ENCODE data around the gene RGS11.
A peak's percentile ranks its signal among the peaks of the same experiment; 100 is the strongest.
"Not testable (repeated sequence)": the region's sequence is repeated elsewhere in the genome, so short reads cannot be mapped to it uniquely, and the experiment has no call there.

The RGS11 gene

DNA sequence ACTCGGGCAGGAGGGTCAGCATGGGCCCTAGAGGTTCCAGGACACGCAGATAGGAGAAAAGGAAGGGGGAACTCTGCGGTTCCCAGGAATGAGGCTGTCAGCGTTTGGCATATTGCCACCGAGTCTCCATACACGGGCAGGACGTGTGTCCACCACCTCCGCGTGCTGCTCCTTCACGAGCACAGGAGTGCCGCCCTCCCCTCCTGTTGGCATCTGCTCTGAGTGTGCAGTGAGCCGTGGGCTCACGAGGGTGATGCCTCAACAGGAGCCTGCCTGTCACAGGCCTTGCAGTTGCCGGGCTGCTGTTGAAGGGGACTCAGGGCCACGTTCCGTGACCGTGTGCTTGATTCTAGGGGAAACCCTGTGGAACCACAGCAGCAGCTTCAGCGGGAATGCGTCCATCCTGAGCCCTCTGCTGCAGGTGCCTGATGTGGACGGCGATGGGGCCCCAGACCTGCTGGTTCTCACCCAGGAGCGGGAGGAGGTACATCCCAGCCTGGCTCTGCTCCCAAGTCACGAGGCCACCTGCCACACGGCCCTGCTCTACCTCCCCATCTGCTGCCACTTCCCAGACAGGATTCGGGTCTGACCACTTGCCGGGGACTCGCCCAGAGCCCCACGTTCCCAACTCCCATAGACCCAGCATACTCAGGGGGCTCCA lies 14.6 kb downstream of the RGS11 start:
- no peak for DNase-seq

DNA sequence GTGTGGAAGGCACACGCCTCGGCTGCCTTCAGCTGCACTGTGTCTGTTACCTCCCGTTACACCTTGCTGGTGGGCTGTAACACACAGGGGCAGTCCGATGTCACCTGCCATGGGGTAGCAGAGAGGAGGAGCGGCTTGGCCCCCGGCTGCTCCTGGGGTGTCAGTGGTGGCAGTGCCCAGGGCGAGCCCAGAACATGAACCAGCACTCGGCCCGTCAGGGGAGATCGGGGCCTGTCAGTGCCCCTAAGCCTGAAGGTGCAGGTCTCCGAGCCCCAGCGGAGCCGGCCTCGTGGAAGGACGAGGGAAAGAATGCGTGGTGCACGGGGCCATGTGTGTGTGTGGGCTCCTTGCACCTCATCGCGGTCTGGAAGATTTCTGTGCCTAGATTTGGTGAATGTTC lies 15.4 kb downstream of the RGS11 start:
- DNase-seq = no peak

DNA sequence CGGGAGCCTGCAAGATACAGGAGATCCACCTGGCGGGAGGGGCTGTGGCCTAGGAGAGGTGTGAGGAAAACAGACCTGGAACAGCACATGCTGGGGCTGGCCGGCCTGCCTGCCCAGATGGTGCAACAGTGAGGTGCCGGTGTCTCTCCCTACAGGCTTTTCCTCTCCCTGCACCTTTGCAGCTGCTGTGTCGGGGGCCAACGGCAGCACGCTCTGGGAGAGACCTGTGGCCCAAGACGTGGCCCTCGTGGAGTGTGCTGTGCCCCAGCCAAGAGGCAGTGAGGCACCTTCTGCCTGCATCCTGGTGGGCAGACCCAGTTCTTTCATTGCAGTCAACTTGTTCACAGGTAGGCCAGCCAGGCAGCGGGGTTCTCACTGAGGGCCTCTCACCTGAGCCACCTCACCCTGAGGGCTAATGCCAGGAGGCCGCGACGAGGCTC lies 15.9 kb downstream of the RGS11 start:
- DNase-seq = no peak

DNA sequence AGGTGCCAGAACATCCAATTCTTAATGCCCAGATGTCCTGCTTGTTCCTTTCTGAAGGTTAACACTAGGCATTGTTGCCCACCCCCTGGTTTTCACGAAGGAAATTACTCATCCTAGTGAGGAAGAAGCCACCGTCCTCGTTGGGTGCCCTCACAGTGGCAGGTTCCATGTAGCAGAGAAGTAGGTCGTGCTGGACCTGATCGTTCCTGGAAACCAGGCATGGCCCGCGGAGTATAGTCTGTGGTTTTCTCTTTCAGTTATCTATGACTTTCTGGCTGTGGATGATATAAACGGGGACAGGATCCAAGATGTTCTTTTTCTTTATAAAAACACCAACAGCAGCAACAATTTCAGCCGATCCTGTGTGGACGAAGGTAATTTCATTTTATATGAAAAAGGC lies 16.5 kb downstream of the RGS11 start:
- no peak for DNase-seq

DNA sequence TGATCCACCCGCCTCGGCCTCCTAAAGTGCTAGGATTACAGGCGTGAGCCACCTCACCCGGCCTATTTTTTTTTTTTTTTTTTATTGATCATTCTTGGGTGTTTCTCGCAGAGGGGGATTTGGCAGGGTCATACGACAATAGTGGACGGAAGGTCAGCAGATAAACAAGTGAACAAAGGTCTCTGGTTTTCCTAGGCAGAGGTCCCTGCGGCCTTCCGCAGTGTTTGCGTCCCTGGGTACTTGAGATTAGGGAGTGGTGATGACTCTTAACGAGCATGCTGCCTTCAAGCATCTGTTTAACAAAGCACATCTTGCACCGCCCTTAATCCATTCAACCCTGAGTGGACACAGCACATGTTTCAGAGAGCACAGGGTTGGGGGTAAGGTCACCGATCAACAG lies 17.7 kb downstream of the RGS11 start:
- DNase-seq = not testable (repeated sequence)

DNA sequence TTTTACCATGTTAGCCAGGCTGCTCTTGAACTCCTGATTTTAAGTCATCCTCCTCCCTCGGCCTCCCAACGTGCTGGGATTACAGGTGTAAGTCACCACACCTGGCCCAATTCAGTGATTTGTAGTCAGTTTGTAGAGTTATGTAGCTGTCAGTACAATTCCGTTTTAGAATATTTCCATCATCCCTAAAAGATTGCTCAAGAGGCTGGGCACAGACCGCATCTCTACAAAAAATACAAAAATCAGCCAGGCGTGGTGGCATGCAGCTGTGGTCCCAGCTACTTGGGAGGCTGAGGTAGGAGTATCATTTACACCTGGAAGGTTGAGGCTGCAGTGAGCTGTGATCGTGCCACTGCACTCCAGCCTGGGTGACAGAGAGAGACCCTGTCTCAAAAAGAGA lies 20.6 kb downstream of the RGS11 start:
- DNase-seq = no peak

DNA sequence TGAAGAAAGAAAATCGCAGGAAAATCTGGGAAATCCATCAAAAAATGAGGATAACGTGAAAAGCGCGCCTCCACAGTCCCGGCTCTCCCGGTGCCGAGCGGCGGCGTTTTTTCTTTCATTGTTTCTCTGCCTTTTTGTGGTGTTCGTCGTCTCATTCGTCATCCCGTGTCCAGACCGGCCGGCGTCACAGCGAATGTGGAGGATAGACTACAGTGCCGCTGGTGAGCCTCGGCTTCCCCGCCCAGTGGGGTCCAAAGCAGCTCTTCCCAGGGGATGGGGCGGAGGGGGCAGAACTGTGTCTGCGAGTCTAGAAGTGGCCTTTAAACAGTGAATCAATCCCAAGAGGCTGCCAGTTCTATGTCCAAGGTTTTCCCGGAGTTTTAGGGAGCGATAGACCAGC lies 21.3 kb downstream of the RGS11 start:
- DNase-seq = no peak

DNA sequence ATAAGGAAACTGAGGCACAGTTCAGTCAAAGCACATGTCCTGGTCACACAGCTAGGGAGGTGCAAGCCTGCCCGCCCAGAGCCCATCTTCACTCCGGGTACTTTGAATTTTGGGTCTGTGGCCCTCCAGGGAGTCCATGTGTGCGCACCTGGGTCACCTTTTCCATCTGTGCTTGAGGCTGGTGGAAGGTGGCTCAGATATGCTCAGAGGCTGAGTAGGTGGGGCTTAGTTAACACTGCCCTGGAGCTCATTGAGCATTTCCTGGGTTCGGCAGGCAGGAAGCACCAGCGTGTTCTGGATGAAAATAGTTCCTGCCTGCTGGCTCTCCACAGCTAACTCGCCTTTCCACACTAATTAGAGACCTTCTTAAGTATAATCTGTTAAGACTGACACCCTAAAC lies 21.9 kb downstream of the RGS11 start:
- no peak for DNase-seq

DNA sequence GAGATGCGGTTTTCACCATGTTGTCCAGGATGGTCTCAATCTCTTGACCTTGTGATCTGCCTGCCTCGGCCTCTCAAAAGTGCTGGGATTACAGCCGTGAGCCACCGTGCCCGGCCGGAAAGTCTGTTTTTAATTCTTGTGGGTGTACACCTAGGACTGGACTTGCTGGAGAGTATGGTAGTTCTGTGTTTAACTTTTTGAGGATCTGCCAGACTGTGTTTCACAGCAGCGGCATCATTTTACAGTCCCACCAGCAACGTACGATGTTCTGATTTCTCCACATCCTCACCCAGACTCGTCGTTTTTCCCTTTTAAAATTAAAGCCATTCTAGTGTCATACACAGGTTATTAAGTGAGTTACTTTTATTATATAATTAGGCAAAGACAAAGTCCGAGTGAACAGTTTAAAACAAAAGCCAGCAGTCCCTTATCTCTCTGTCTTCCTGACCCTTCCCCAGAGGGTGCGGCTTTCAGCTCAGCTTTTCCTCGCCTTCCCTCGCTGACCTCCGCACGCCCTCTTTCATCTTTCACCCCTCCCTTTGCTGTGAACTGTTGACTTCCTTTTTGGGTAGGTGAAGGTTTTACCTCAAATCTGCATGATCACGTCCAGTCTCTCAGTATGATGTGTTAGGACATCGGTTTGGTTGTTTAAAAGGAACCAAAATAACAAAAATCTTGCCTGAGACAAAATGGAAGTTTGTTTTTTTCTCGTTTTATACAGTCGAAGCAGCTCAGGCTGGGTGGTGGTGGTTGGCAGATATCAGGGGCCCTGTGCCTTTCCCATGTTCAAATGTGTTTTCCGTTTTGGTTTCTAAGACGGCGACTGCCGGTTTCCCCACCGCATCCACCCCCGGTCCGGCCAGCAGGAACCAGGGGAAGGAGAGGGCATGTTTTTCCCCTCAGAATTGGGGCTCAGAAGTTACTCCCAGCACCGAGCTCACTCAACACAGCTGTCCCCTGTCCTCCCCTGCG lies 23.1 kb downstream of the RGS11 start:
- DNase-seq = no peak

DNA sequence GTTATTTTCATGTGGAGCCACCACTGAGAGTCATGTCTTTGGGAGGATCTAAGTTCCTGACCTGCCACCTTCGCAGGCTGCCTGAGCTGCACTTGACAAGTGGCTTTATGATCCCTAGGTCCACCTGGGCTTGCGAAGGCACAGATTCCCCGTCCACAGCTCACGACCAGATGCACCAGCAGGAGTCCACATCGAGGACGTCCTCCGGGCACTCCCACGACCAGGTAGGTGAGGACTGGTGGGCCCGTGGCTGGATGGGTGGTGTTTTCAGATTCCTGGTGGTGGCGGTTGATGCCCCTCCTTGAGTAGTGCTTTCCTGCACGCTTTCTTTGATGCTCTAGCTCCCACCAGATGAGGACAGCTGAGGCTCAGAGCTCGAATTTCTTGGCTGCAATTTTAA lies 26.3 kb downstream of the RGS11 start:
- DNase-seq = no peak

DNA sequence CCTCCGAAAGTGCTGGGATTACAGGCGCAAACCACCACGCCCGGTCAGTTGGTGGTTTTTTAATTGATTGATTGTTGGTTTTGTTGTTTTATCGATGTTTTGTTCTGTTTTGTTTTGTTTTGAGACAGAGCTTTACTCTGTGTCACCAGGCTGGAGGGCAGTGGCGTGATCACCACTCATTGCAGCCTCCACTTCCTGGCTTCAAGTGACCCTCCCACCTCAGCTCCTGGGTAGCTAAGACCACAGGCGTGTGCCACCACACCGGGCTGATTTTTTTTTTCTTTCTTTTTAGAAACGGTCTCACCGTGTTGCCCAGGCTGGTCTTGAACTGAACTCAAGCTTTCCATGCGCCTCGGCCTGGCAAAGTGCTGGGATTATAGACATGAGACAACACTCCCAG lies 28.7 kb downstream of the RGS11 start:
- no peak for DNase-seq

DNA sequence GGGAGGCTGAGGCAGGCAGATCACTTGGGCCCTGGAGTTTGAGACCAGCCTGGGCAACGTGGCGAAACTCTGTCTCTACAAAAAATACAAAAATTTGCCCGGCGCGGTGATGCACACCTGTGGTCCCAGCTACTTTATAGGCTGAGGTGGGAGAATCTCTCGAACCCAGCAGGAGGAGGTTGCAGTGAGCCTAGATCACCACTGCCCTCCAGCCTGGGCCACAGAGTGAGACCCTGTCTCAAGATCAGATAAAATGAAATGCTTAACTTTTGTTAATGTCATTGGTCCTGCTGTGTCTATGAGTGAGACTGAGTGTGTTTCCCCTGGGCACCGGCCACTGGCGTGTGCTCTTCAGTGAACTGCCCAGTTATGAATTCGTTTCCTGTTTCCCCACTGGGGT lies 30.6 kb downstream of the RGS11 start:
- DNase-seq = no peak

DNA sequence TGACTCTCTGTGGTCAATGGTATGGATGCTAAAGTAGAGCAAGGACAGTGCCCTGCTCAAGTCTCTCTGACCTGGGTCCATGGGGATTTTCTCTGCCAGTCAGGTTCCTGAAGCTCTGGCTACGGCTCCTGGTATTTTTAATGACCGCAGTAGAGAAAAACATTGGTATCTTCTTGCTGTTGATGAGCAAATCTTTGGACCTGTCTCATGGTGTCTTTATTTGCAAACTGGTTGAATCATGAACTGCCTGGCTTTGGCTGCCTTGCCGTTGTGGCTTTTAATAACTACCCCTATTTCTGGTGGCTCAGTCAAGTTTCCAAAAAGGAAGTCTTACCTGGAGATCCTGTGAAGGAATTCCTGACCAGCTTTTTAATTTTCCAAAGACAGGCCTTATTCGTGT lies 32.4 kb downstream of the RGS11 start:
- DNase-seq = no peak

DNA sequence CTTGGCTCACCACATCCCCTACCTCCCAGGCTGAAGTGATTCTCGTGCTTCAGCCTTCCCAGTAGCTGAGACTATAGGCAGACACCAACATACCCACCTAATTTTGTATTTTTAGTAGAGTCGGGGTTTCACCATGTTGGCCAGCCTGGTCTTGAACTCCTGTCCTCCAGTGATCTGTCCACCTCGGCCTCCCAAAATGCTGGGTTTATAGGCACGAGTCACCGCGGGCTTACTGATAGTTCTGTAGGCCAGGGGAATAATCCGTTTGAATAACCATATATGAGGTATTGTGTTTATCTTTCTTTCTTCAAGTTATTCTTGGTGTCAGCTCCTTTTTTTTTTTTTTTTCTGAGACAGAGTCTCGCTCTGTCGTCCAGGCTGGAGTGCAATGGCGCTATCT lies 33.5 kb downstream of the RGS11 start:
- no peak for DNase-seq

DNA sequence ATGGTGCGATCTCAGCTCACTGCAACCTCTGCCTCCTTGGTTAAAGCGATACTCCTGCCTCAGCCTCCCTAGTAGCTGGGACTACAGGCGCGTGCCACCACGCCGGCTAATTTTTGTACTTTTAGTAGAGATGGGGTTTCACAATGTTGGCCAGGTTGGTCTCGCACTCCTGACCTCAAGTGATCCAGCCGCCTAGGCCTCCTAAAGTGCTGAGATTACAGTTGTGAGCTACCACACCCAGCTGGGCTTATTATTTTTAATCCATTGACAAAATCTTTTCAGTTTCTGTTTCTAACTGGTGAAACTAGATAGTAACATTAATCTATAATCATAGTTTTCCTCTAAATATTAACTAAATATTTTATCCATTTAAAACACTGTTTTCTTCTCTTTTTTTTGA lies 35.2 kb downstream of the RGS11 start:
- DNase-seq = no peak

DNA sequence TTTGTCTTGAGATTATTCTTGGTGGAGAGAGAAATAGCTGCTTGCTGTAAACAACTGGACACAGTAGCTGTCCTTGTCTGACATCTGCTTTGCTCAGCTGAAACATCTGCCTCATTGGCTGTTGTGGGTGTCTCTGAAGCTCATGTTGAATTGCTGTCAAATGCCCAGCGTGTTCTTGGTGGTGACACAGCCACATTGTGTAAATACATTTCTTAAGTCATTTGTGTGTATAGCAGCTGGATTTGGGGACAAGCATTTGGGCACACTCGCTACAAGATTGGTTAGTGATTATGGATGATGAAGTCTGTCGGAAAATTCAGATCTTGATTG lies 35.8 kb downstream of the RGS11 start:
- DNase-seq = no peak

DNA sequence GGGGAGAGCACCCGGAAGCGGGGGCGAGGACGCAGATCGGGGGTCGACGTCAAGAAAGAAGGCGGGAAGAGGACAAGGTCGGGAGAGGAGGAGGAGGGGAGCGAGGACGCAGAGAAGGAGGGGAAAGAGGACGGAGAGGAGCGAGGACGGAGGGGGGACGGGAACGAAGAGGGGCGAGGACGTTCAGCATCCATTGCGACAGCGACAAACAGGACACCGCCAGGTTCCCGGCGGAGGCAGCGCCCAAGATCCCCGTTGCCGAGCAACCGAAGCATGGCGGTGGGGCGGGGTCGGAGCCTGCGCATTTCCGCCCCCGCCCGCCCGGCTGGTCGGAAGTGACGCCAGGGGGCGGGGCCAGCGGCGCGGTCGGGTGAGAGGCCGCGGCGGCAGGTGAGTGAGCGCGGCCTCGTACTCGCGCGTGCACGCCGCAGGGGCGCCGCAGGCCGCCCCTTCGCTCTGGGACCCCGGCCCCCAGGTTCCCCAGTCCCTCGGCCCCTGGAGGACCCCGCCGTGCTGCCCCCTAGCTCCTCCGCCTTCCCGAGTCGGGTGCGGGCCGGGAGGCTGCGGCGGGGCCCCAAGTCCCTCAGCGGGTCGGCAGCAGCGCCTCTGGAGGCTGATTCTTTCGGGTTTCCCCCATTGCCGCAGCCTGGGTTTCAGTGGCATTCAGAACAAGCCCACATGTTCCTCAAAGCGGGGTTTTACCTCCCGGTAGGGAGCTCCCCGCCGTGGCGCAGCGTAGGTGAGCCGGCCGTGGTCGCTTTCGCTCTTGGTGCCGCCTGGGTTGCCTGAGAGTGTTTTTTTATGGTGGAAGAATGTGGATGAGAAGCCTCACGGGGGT lies 41.1 kb downstream of the RGS11 start, which contains the start of gene FAM234A:
Gene FAM234A, plus strand, starts transcription at position 354 of the 838 bp plus-strand sequence. CDS start 19,593 bp downstream, outside the sequence.
- DNase-seq = peak; percentile 88

DNA sequence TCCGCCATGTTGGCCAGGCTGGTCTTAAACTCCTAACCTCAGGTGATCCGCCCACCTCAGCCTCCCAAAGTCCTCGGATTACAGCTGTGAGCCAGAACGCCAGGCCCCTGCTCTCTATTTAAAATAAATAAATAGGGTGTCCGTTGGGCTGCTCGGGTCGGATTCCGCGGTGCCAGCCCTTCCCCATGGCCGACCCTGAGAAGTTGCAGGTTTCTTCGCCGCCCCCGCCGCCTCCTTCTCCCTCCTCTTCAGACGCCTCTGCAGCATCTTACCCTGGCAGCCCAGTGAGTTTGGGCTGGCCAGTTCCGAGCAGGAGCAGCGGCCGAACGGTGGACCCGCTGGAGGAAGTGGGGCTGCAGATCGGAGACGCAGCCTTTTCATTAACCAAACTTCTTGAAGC lies 44.8 kb downstream of the RGS11 start:
- no peak for DNase-seq

DNA sequence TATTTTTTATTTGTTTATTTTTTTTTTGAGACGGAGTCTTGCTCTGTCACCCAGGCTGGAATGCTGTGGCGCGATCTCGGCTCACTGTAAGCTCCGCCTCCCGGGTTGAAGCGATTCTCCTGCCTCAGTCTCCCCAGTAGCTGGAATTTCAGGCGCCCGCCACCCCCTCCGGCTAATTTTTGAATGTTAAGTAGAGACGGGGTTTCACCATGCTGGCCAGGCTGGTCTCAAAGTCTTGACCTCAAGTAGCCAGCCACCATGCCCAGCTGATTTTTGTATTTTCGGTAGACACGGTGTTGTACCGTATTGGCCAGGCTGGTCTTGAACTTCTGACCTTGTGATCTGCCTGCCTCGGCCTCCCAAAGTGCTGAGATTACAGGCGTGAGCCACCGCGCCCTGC lies 45.4 kb downstream of the RGS11 start:
- not testable (repeated sequence) for DNase-seq

DNA sequence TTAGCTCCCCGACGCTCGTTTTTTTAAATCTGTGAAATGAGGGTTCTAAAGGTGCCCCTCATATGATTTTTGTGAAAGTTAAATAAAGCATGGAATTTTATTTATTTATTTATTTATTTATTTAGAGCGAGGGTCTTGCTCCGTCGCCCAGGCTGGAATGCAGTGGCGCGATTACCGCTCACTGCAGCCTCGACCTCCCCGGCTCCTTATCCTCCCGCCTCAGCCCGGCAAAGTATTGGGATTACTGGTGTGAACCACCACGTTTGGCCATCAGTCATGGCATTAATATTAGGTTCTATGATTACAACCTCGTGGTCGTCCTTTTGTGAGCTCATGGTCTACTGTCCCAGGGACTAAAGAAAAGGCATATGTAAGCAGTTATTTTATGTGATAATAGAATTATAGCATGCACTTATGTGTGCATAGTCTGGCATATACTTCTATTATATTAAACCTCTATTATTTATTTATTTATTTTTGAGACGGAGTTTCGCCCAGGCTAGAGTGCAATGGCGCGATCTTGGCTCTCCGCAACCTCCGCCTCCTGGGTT lies 45.9 kb downstream of the RGS11 start:
- DNase-seq = no peak

DNA sequence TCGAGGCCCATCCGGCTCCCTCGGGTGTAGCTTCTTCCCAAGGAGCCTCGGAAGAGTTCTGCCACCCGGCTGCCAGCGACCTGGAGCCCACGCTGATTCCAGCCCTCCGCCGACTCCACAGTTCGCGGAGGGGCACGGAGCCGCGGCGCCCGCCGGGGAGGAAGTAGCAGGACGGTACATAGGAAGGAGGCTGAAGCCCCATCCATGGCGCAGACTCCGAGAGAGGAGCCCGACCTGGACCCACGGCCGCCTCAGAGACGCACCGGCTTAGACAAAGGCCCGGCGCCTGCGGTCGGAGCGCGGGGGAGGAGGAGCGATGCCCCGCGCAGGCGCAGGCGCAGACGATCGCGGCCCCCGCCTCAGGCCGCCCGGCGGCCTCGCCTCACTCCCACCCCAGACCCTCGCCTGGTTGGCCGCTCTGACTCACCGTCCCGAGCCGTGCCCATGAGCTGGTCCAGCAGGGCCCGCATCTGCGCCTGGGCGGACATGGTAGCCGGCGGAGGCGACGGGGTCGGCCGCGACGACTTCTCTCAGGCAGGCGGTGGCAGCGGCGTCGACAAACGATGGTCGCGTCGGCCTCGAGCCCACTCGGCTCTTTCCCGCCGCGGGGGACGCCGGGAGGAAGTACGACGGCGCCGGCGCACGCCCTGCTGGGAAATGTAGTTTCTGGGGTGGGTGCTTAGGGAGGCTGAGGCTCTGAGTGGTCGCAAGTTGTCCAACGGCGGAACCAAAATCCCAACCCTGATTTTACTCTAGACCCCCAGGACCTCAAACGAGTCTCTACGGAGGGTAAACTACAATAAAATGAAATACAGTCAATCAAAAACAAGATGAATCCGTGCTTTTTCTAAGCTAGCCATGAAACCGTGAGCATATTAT lies 46.7 kb downstream of the RGS11 start, which contains the start of gene LUC7L:
Gene LUC7L, minus strand, starts transcription at position 598 of the 879 bp plus-strand sequence. Its CDS starts 110 bp downstream, at position 488.
- peak; percentile 81 for DNase-seq

Measured in HCEC 1CT (cell line).